K562 (cell line): ENCODE results near the gene IL7R. TPM values are rescaled to one million over a fixed set of nuclear protein-coding genes. Genes with fewer than 3 reads are reported as not detected.

Experiments used
- ATAC-seq: fragments of 200-7000 bp; cut with Tn5 transposase; 3 replicates; pipeline ENCODE4 v1.9.1; 2020; ENCODE audit warnings: moderate library complexity
- BruUV-seq: library from RNA; stranded (reverse); fragments of 400-500 nt; replicated peaks from 2 replicates; lab custom pipeline; 2021; lab: Mats Ljungman, UMichigan
- CTCF ChIA-PET: fragments of 300-600 bp; formaldehyde crosslinking; extraction: SDS; loops from one replicate; lab custom pipeline; 2021; ENCODE audit warnings: low intra/inter-chr PET ratio; lab: Yijun Ruan, JAX
- POLR2A ChIA-PET: fragments of 300-600, 350-650 bp; sonication (Branson Sonifier 250); formaldehyde crosslinking; extraction: SDS; loops from one replicate; lab custom pipeline; 2021; ENCODE audit warnings: antibody characterized with exemption, inconsistent platforms; lab: Yijun Ruan, JAX
- DNase-seq, 4 experiments: peaks; one replicate each; pipeline versions ENCODE4 v3.0.0 to v3.0.0-alpha.2; 2011 to 2018; ENCODE audit warnings: low spot score in 3 of 4, mixed read lengths in 3 of 4; ENCODE audit errors: extremely low read depth in 1 of 4
- FAIRE-seq: peaks from 2 replicates; lab custom pipeline; 2011; peaks lifted over from hg19 to GRCh38; lab: Jason Lieb, UNC
- H2AFZ ChIP-seq: 2 replicates; pipeline ENCODE4 v1.6.0; 2011; ENCODE audit warnings: low read depth, low read length, control low read depth, inconsistent platforms
- H3K27ac ChIP-seq: fragments of 200-600 bp; 3 replicates; pipeline ENCODE4 v1.8.0; 2011; ENCODE audit warnings: low read depth, mild to moderate bottlenecking, control low read depth, inconsistent platforms, low read length, moderate library complexity, mixed read lengths; ENCODE audit errors: extremely low read depth
- H3K27me3 ChIP-seq, 2 experiments: fragments of 300-600 bp in 1 of 2; 2 replicates in 1 of 2; 3 replicates in 1 of 2; pipeline versions ENCODE4 v1.6.0 to v1.8.0; 2011; ENCODE audit warnings: inconsistent platforms in 2 of 2, low read length in 2 of 2, mild to moderate bottlenecking in 1 of 2, mixed read lengths in 1 of 2, moderate library complexity in 1 of 2; ENCODE audit not compliant: control insufficient read depth in 2 of 2, insufficient read depth in 2 of 2
- H3K36me3 ChIP-seq: fragments of 300-600 bp; 3 replicates; pipeline ENCODE4 v1.8.0; 2011; ENCODE audit warnings: mild to moderate bottlenecking, low read length, inconsistent platforms; ENCODE audit not compliant: control insufficient read depth, insufficient read depth
- H3K4me1 ChIP-seq, 2 experiments: fragments of 200-600 bp in 1 of 2; replicated peaks in 1 of 2; 2 replicates in 1 of 2; 3 replicates in 1 of 2; pipeline versions ENCODE4 v1.5.1 to v1.8.0; 2011; ENCODE audit warnings: inconsistent platforms in 2 of 2, low read length in 2 of 2, mild to moderate bottlenecking in 1 of 2, mixed read lengths in 1 of 2, moderate library complexity in 1 of 2; ENCODE audit not compliant: control insufficient read depth in 2 of 2, insufficient read depth in 2 of 2
- H3K4me2 ChIP-seq: 2 replicates; pipeline ENCODE4 v1.6.1; 2011; ENCODE audit warnings: low read length, control low read depth, inconsistent platforms, mixed read lengths; ENCODE audit not compliant: insufficient read depth
- H3K4me3 ChIP-seq: fragments of 200-600 bp; sonication (generic), shearing (Covaris generic); 2 replicates; pipeline ENCODE4 v1.5.1; 2016; ENCODE audit warnings: control low read depth, inconsistent platforms
- H3K79me2 ChIP-seq: fragments of 200-600 bp; 3 replicates; pipeline ENCODE4 v1.8.0; 2011; ENCODE audit warnings: low read length, inconsistent platforms; ENCODE audit not compliant: control insufficient read depth, insufficient read depth
- H3K9ac ChIP-seq, 2 experiments: 2 replicates each; pipeline versions ENCODE4 v1.6.0 to v1.6.1; 2011; ENCODE audit warnings: low read depth in 2 of 2, low read length in 2 of 2, control low read depth in 1 of 2, inconsistent platforms in 1 of 2, mild to moderate bottlenecking in 1 of 2, mixed read lengths in 1 of 2; ENCODE audit not compliant: insufficient read depth in 1 of 2
- H3K9me1 ChIP-seq: one replicate; pipeline ENCODE4 v1.6.0; 2011; ENCODE audit warnings: inconsistent platforms, mild to moderate bottlenecking, low read length, moderate library complexity; ENCODE audit not compliant: control insufficient read depth, insufficient read depth
- H3K9me3 ChIP-seq: replicated peaks from 2 replicates; pipeline ENCODE4 v1.5.1; 2011; ENCODE audit warnings: low read depth, low read length, inconsistent platforms; ENCODE audit not compliant: control insufficient read depth, insufficient read depth
- H4K20me1 ChIP-seq: replicated peaks from 2 replicates; pipeline ENCODE4 v1.6.1; 2011; ENCODE audit warnings: low read length, inconsistent platforms, mixed read lengths; ENCODE audit not compliant: control insufficient read depth, insufficient read depth
- BHLHE40 ChIP-seq: IDR thresholded peaks from 2 replicates; pipeline ENCODE4 v1.6.1; 2011; ENCODE audit warnings: low read length, improper control_type of control experiment
- CBX5 ChIP-seq: IDR thresholded peaks from 2 replicates; pipeline ENCODE4 v1.6.1; 2014; ENCODE audit warnings: low read depth, borderline replicate concordance
- HNRNPK ChIP-seq: fragments of 200-400 bp; formaldehyde crosslinking; IDR thresholded peaks from one replicate; pipeline ENCODE4 v1.6.1; 2018; ENCODE audit warnings: mild to moderate bottlenecking, low read depth, low read length; ENCODE audit not compliant: poor library complexity, severe bottlenecking
- MAFF ChIP-seq: IDR thresholded peaks from 2 replicates; pipeline ENCODE4 v1.6.1; 2012; ENCODE audit warnings: low read length, improper control_type of control experiment
- NCOA1 ChIP-seq: fragments of 450-650 bp; IDR thresholded peaks from 2 replicates; pipeline ENCODE4 v1.6.1; 2016; ENCODE audit warnings: low read depth
- NONO ChIP-seq, 2 experiments: fragments of 200-400 bp in 1 of 2; fragments of 450-650 bp in 1 of 2; formaldehyde crosslinking in 1 of 2; IDR thresholded peaks; 2 replicates each; pipeline ENCODE4 v1.6.1; 2017; ENCODE audit warnings: low read depth in 2 of 2, mild to moderate bottlenecking in 2 of 2, moderate library complexity in 2 of 2, low read length in 1 of 2
- PCBP1 ChIP-seq: fragments of 200-400 bp; formaldehyde crosslinking; IDR thresholded peaks from 2 replicates; pipeline ENCODE4 v1.6.1; 2018; ENCODE audit warnings: mild to moderate bottlenecking, low read depth, low read length; ENCODE audit not compliant: poor library complexity, severe bottlenecking
- SETDB1 ChIP-seq: IDR thresholded peaks from one replicate; pipeline ENCODE4 v1.6.1; 2012; ENCODE audit warnings: low read length, control low read depth, inconsistent platforms
- SMARCC2 ChIP-seq: fragments of 450-650 bp; IDR thresholded peaks from 2 replicates; pipeline ENCODE4 v1.6.1; 2017; ENCODE audit warnings: antibody characterized with exemption, moderate library complexity, mild to moderate bottlenecking, low read depth
- TEAD1 ChIP-seq, 2 experiments: fragments of 450-650 bp in 1 of 2; sonication (generic) in 1 of 2; formaldehyde crosslinking; IDR thresholded peaks; 2 replicates each; pipeline versions ENCODE4 v1.4.0 to v1.8.0; 2020 to 2022; ENCODE audit warnings: mild to moderate bottlenecking in 2 of 2, missing genetic modification reagents in 1 of 2
- TEAD2 ChIP-seq: fragments of 450-650 bp; IDR thresholded peaks from 2 replicates; pipeline ENCODE4 v1.6.1; 2016; ENCODE audit warnings: missing genetic modification characterization, control low read depth, missing compliant biosample characterization
- ZNF12 ChIP-seq: sonication (generic); formaldehyde crosslinking; IDR thresholded peaks from 2 replicates; pipeline ENCODE4 v1.4.0; 2020; ENCODE audit warnings: mild to moderate bottlenecking, missing genetic modification reagents
- ZNF217 ChIP-seq: sonication (generic); formaldehyde crosslinking; IDR thresholded peaks from 2 replicates; pipeline ENCODE4 v1.8.0; 2022; ENCODE audit warnings: mild to moderate bottlenecking, missing genetic modification reagents
- ZNF445 ChIP-seq: fragments of 250-450 bp; sonication (Bioruptor Pico); IDR thresholded peaks from 2 replicates; pipeline ENCODE4 v1.4.0; 2020; ENCODE audit warnings: low read depth, mild to moderate bottlenecking, moderate library complexity
- ZNF589 ChIP-seq: fragments of 200-800 bp; sonication (Bioruptor generic); IDR thresholded peaks from 2 replicates; pipeline ENCODE4 v1.6.1; 2016; ENCODE audit warnings: low read depth, missing genetic modification characterization, missing compliant biosample characterization
- WGBS: fragments of 100-300 bp; shearing (Covaris generic); methylation state at CpG from one replicate; pipeline ENCODE4 v1.1.6; 2016; ENCODE audit warnings: low coverage, mixed read lengths; ENCODE audit not compliant: insufficient coverage; ENCODE audit errors: missing lambda C conversion rate; 5-methylcytosine and 5-hydroxymethylcytosine counted together
- in situ Hi-C: fragments of 300-500 bp; cut with MboI; formaldehyde crosslinking; loops from 4 replicates; pipeline ENCODE4 v1.15.0; 2018; ENCODE audit warnings: inconsistent platforms, mixed read lengths
- intact Hi-C: fragments of 100-400 bp; cut with micrococcal nuclease; formaldehyde crosslinking; loops from 2 replicates; pipeline ENCODE4 v1.14.2; 2022
- polyA plus RNA-seq, 8 experiments: library from polyadenylated mRNA; depleted of rRNA in 4 of 8; stranded (reverse) in 5 of 8; unstranded in 3 of 8; fragments of >200 nt; fragmentation: Nextera tagmentation in 2 of 8; fragmentation: Illumina TruSeq in 1 of 8; extraction: Ambion mirVana in 2 of 8; extraction: Trizol in 1 of 8; gene quantifications; 2 replicates each; pipeline versions ENCODE4 v1.2.1 to v1.2.3, GENCODE V29; 2011 to 2014; ENCODE audit warnings: inconsistent platforms in 1 of 8, missing spikeins in 1 of 8
- total RNA-seq, 7 experiments: library from RNA; depleted of rRNA in 6 of 7; stranded (reverse); fragments of >200 nt in 6 of 7; fragmentation: Illumina TruSeq in 2 of 7; extraction: Trizol in 2 of 7; gene quantifications; 2 replicates each; pipeline versions ENCODE4 v1.2.1 to v1.2.3, GENCODE V29; 2011 to 2021; ENCODE audit warnings: low replicate concordance in 1 of 7

IL7R gene
- total and polyA plus RNA-seq, 9 of the 15 experiments (the other 6 are each of a cell fraction or from before 2014, with no cell fraction given): 0.04 to 0.98 (median 0.09) TPM; not detected in 3

- FAIRE-seq (no peak), DNase-seq (no peak)
- Histone ChIP-seq H3K9me3 (no peaks in the 10 kb centered on the region), H3K27ac (no peak overlapping the region), H3K4me1 (no peaks in the 10 kb centered on the region), H3K9ac (no peak overlapping the region), H4K20me1 (no peaks in the 10 kb centered on the region), H3K9me1 (no peaks in the 10 kb centered on the region), H3K79me2 (no peaks in the 10 kb centered on the region)
- CTCF ChIA-PET: no interaction called here
- TF ChIP-seq PCBP1: no peak
- no peak for TF ChIP-seq HNRNPK
- TF ChIP-seq BHLHE40: no peak
- no peak for TF ChIP-seq SETDB1
- no peak for TF ChIP-seq ZNF12 (CRISPR knock-in tag)
- TF ChIP-seq ZNF589: no peak
- TF ChIP-seq, all 486 proteins: peak for 0
- Histone ChIP-seq H2AFZ (no peak overlapping the region), H3K4me2 (no peak overlapping the region), H3K36me3 (no peaks in the 10 kb centered on the region), H3K4me3 (no peak overlapping the region), H3K27me3 (no peaks in the 10 kb centered on the region)
- WGBS: 0% methylated on average over 1 of the region's 1 CpG
- POLR2A ChIA-PET: interaction anchor here (1.0 kb wide), 1 partner anchor 9 kb away, joined by 3 read pairs; no protein-coding TSS in a partner anchor
- intact Hi-C loops: no loop called here
- no peak for ATAC-seq
- in situ Hi-C loops: no loop called here
- no TSS peak for BruUV-seq
These were observed 2.4 kb upstream of the IL7R start for GRCh38 chr5:35854248-35854647.

- H3K4me3 ChIP-seq: no peak overlapping the region
- no peak for ATAC-seq
- no peak overlapping the region for H3K4me2 ChIP-seq
- H4K20me1 ChIP-seq: no peaks in the 10 kb centered on the region
- H3K36me3 ChIP-seq: no peaks in the 10 kb centered on the region
- H3K27ac ChIP-seq: no peak overlapping the region
- in situ Hi-C loops (no loop called here), intact Hi-C loops (no loop called here)
- no peaks in the 10 kb centered on the region for H3K9me3 ChIP-seq
- H3K79me2 ChIP-seq: no peaks in the 10 kb centered on the region
- H3K9ac ChIP-seq: no peak overlapping the region
- 0% methylated on average over 1 of the region's 1 CpG for WGBS
- no peaks in the 10 kb centered on the region for H3K4me1 ChIP-seq
- TF ChIP-seq MAFF: no peak
- no peak for TF ChIP-seq SMARCC2
- TF ChIP-seq ZNF217: no peak
- TF ChIP-seq NONO (IDR thresholded peaks at IDR 0.05; ENCODE audit: low read depth in 2 of 2, low read length in 1 of 2): no peak
- TF ChIP-seq NCOA1: no peak
- no peak for TF ChIP-seq TEAD1 (CRISPR knock-in tag; IDR thresholded peaks at IDR 0.05)
- TF ChIP-seq ZNF445 (CRISPR knock-in tag): no peak
- no peak for TF ChIP-seq TEAD2 (tag)
- no peak for TF ChIP-seq CBX5
- ChIA-PET CTCF (no interaction called here), POLR2A (interaction anchor here (0.7 to 1.0 kb wide), 2 partner anchors 8 to 493 kb away, joined by 3 read pairs; no protein-coding TSS in a partner anchor)
- no peaks in the 10 kb centered on the region for H3K27me3 ChIP-seq
- no peak for DNase-seq
- no peaks in the 10 kb centered on the region for H3K9me1 ChIP-seq
- no peak overlapping the region for H2AFZ ChIP-seq
- FAIRE-seq: no peak
- no TSS peak for BruUV-seq
These were observed 1.5 kb upstream of the IL7R start for GRCh38 chr5:35855187-35855586.
